ENCODE results near the gene DCC. TPM values are rescaled to one million over a fixed set of nuclear protein-coding genes. Genes with fewer than 3 reads are reported as not detected.
"Not testable (repeated sequence)": the region's sequence is repeated elsewhere in the genome, so short reads cannot be mapped to it uniquely, and the experiment has no call there.

DCC gene
- total RNA-seq, 1 donor from 2014 or later = 2.0 TPM

- DNase-seq = no peak
These were observed 8.2 kb downstream of the DCC start for GRCh38 chr18:52348209-52348608.

GRCh38 chr18:52349498-52349897, 9.5 kb downstream of the DCC start:
- no peak for DNase-seq

- no peak for DNase-seq
These were observed 12.9 kb downstream of the DCC start for GRCh38 chr18:52352920-52353319.

GRCh38 chr18:52353589-52353988, 13.6 kb downstream of the DCC start:
- no peak for DNase-seq

GRCh38 chr18:52363861-52364260, 23.9 kb downstream of the DCC start:
- no peak for DNase-seq

GRCh38 chr18:52366851-52367250, 26.9 kb downstream of the DCC start:
- DNase-seq = not testable (repeated sequence)

- DNase-seq = no peak
These were observed 28.2 kb downstream of the DCC start for GRCh38 chr18:52367953-52368742.

GRCh38 chr18:52370841-52371240, 30.8 kb downstream of the DCC start:
- DNase-seq = no peak

- no peak for DNase-seq
These were observed 36.1 kb downstream of the DCC start for GRCh38 chr18:52376104-52376503.

- no peak for DNase-seq
These were observed 37.1 kb downstream of the DCC start for GRCh38 chr18:52377094-52377493.

GRCh38 chr18:52386306-52386705, 46.3 kb downstream of the DCC start:
- no peak for DNase-seq

- DNase-seq = no peak
These were observed 47.2 kb downstream of the DCC start for GRCh38 chr18:52387175-52387574.

GRCh38 chr18:52391810-52392559, 52.0 kb downstream of the DCC start:
- no peak for DNase-seq

GRCh38 chr18:52394602-52395001, 54.6 kb downstream of the DCC start:
- DNase-seq = no peak

GRCh38 chr18:52395146-52395852, 55.3 kb downstream of the DCC start:
- no peak for DNase-seq

GRCh38 chr18:52401236-52401635, 61.2 kb downstream of the DCC start:
- DNase-seq = no peak

- DNase-seq = no peak
These were observed 62.8 kb downstream of the DCC start for GRCh38 chr18:52402814-52403213.

GRCh38 chr18:52403291-52404021, 63.5 kb downstream of the DCC start:
- no peak for DNase-seq

- DNase-seq = no peak
These were observed 68.9 kb downstream of the DCC start for GRCh38 chr18:52408800-52409302.

GRCh38 chr18:52409727-52410126, 69.7 kb downstream of the DCC start:
- no peak for DNase-seq

- DNase-seq = no peak
These were observed 75.1 kb downstream of the DCC start for GRCh38 chr18:52415131-52415530.

GRCh38 chr18:52422985-52423601, 83.1 kb downstream of the DCC start:
- no peak for DNase-seq
